Prostate gland (tissue), 2 donors: Measurements from ENCODE around the gene ABHD16B.

Experiments
- CTCF ChIP-seq, 4 experiments: fragments of 200-600 bp in 2 of 4; fragments of 450-650 bp in 2 of 4; sonication (generic) in 2 of 4; IDR thresholded peaks; 1 replicate in 3 of 4; 2 replicates in 1 of 4; pipeline ENCODE4 v1.5.1; 2016 to 2019; ENCODE audit warnings: antibody characterized with exemption in 4 of 4, mild to moderate bottlenecking in 2 of 4, moderate library complexity in 2 of 4
- POLR2A ChIP-seq: fragments of 450-650 bp; IDR thresholded peaks from one replicate; pipeline ENCODE4 v1.6.1; 2016; ENCODE audit warnings: antibody characterized with exemption, mild to moderate bottlenecking

DNA sequence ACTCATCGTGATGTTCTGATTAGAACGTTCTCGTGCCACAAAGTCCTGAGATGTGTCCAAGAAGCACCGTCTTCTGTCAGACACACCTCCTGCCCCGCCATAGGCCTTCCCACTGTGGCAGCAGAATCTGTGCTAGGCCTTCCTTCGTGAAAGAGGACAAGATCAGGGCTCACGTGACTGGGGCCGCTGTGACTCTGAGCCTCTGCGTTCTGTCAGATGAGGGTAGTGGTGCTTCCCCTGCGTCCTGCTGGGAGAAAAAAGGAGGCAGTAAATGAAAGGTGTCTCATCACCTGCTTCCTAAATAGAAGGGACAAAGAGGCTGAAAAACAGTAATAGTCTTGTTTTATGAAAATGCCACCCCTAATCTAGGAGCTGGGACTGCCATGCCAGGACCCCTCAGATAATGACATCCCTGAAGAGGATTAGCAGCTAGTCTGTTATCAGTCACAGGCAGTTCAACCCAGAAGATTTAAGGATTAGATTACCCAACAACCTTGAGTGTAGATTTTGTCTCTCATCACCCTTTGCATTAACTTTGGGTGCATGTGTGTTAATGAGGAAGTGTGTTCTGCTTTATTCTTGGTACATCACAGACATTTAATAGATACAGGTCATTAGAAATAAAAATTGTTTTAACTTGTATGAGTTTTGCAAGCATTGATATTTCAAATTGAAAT, 37.7 kb downstream of the ABHD16B start:
- TF ChIP-seq CTCF (IDR thresholded peaks at IDR 0.05), result no peak
- TF ChIP-seq POLR2A, result no peak
